C4-2B (cell line): Measurements from ENCODE around the gene SMURF1.

Experiments
- H3K27ac ChIP-seq: fragments of 450-650 bp; 2 replicates; pipeline ENCODE4 v1.5.1; 2017
- ZFX ChIP-seq: fragments of 450-650 bp; IDR thresholded peaks from 2 replicates; pipeline ENCODE4 v1.6.1; 2017
- TF ChIP-seq, protein P1 (sequence below): fragments of 450-650 bp; conservative IDR thresholded peaks from 2 replicates; pipeline ENCODE4 v1.5.1; 2017; ENCODE audit warnings: mild to moderate bottlenecking

Gene SMURF1

DNA sequence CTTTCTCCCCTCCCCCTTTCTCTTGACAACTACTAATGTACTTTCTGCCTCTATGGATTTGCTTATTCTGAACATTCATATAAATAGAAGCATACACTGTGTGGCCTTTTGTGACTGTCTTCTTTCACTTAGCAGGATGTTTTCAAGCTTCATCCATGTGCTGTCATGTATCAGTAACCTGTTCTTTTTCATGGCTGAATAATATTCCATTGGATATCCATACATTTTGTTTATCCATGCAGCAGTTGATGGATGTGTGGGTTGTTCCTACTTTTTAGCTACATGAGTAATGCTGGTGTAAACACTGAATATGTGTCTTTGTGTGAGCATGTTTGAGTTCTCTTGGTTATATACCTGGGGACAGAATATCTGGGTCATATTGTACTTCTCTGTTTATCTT lies 158.0 kb downstream of the SMURF1 start:
- TF ChIP-seq, protein P1, sequence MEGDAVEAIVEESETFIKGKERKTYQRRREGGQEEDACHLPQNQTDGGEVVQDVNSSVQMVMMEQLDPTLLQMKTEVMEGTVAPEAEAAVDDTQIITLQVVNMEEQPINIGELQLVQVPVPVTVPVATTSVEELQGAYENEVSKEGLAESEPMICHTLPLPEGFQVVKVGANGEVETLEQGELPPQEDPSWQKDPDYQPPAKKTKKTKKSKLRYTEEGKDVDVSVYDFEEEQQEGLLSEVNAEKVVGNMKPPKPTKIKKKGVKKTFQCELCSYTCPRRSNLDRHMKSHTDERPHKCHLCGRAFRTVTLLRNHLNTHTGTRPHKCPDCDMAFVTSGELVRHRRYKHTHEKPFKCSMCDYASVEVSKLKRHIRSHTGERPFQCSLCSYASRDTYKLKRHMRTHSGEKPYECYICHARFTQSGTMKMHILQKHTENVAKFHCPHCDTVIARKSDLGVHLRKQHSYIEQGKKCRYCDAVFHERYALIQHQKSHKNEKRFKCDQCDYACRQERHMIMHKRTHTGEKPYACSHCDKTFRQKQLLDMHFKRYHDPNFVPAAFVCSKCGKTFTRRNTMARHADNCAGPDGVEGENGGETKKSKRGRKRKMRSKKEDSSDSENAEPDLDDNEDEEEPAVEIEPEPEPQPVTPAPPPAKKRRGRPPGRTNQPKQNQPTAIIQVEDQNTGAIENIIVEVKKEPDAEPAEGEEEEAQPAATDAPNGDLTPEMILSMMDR = no peak
- TF ChIP-seq ZFX = no peak
- no peak overlapping the region for H3K27ac ChIP-seq

DNA sequence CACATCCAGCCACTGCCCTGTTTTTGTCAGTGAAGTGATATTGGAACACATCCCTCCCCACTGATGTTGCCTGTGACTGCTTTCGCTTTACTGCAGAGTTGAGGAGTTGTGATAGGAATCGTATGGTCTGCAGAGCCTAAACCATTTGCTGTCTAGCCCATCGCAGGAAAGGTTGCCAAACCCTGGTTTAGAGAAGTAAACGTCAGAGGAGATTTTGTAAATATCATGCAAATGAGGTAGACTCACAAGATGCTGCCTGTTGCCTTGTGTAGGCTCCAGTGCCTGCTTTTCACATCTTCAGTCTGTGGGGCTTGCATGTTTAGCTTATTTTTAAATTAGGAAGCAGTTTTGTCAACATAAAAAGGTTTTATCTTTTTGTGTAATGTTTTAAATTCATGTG lies 158.5 kb downstream of the SMURF1 start:
- TF ChIP-seq ZFX = no peak
- TF ChIP-seq, protein P1 = no peak
- H3K27ac ChIP-seq = no peak overlapping the region

DNA sequence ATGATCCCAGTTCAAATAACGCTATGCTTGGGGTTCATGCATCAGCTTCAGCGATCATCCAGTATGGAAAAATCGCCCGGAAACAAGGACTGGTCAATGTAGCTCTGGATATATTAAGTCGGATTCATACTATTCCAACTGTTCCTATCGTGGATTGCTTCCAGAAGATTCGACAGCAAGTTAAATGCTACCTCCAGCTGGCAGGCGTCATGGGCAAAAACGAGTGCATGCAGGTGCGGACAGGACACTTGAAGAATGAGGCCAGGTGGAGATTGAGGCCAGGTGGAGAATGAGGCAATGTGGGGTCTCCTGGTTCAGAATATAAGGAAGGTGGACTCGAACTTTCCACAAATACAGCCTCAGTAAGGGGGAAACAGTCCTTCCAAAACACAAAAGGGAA lies 159.8 kb downstream of the SMURF1 start:
- TF ChIP-seq, protein P1 = no peak
- TF ChIP-seq ZFX = no peak
- H3K27ac ChIP-seq = no peak overlapping the region

DNA sequence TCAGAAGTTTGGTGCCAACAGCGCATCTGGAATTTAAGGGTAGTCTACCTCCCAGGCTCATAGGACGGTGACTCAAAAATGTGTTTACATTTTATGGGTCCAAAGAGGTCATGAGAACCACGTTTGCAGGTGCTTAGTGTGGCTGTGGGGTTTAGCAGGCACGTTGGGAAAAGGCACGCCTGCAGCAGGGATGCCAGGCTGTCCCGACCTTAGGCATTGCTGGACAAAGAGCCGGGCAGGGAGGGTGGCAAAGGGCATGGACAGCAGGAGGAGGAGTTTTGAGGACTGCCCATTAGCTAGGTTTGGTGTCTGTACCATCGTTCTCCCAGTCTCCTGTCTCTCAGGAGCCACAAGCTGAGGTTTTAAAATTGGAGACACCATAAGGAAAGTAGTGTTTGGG lies 161.2 kb downstream of the SMURF1 start:
- H3K27ac ChIP-seq = no peak overlapping the region
- TF ChIP-seq, protein P1 = no peak
- TF ChIP-seq ZFX = no peak

DNA sequence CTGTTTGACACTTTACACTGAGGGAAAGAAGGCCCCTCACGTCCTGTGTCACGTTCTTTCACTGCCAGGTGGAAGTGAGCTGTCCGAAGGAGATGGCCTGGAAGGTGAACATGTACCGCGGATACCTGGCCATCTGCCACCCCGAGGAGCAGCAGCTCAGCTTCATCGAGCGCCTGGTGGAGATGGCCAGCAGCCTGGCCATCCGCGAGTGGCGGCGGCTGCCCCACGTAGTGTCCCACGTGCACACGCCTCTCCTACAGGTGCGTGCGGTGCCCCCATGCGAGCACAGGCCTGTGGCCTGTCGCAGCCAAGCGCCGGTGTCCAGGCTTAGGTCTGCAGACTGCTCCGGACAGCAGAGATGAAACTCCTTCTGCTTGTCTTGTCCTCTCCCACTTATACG lies 162.2 kb downstream of the SMURF1 start:
- no peak overlapping the region for H3K27ac ChIP-seq
- TF ChIP-seq, protein P1 = no peak
- no peak; the same call in 1 of the 2 replicates for TF ChIP-seq ZFX

DNA sequence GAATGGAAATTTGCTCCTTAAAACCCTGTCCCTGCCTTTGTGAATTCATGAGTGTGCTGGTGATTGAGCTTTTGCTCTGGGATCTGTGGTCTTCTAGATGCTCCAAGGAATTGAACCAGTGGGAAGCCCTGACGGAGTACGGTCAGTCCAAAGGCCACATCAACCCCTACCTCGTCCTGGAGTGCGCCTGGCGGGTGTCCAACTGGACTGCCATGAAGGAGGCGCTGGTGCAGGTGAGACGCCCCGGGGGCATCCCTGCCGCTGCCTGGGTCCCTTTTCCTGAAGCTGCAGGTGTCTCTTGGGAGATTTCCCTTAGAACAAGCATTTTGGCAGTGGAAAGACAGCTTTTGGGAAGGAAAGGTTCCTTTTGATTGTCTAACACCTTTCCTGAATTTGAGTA lies 165.2 kb downstream of the SMURF1 start:
- TF ChIP-seq, protein P1 = no peak
- no peak for TF ChIP-seq ZFX

More for the DNA sequence above, 165.2 kb downstream of the SMURF1 start:
- no peak overlapping the region for H3K27ac ChIP-seq
